Hindlimb muscle (tissue), 1 donor: Measurements from ENCODE around the gene SELENOF. TPM values are rescaled to one million over a fixed set of nuclear protein-coding genes. Genes with fewer than 3 reads are reported as not detected.
"Not testable (repeated sequence)": the region's sequence is repeated elsewhere in the genome, so short reads cannot be mapped to it uniquely, and the experiment has no call there.

Source experiments
- DNase-seq: peaks from one replicate; pipeline ENCODE4 v3.0.0-alpha.2; 2013
- polyA plus RNA-seq: library from polyadenylated mRNA; unstranded; fragments of 120-200 nt; gene quantifications from one replicate; pipeline ENCODE4 v1.2.1, GENCODE V29; 2013; ENCODE audit not compliant: insufficient read length

Gene SELENOF
- polyA plus RNA-seq, 1 donor = 109 TPM

GRCh38 chr1:86915737-86916235 is 1.9 kb upstream of the SELENOF start:
- DNase-seq = no peak

GRCh38 chr1:86914998-86915736 is 1.2 kb upstream of the SELENOF start:
- peak; percentile 66 for DNase-seq

- no peak for DNase-seq
These were observed 673 bp upstream of the SELENOF start, which contains the start of gene HS2ST1 for GRCh38 chr1:86914601-86914997. Gene HS2ST1 (plus strand): TSS chr1:86914635.

- DNase-seq = no peak
These were observed 479 bp downstream of the SELENOF start for GRCh38 chr1:86913399-86913895.

GRCh38 chr1:86912281-86912900 is 1.5 kb downstream of the SELENOF start:
- DNase-seq = no peak

- peak; percentile 11 for DNase-seq
These were observed 7.5 kb downstream of the SELENOF start for GRCh38 chr1:86906419-86906818.

- no peak for DNase-seq
These were observed 8.1 kb downstream of the SELENOF start for GRCh38 chr1:86905875-86906274.

- DNase-seq = not testable (repeated sequence)
These were observed 14.5 kb downstream of the SELENOF start for GRCh38 chr1:86899401-86899800.

- no peak for DNase-seq
These were observed 25.6 kb downstream of the SELENOF start for GRCh38 chr1:86888327-86888726.

- DNase-seq = no peak
These were observed 26.3 kb downstream of the SELENOF start for GRCh38 chr1:86887479-86888162.

- no peak for DNase-seq
These were observed 38.2 kb downstream of the SELENOF start for GRCh38 chr1:86875722-86876121.

- DNase-seq = no peak
These were observed 41.8 kb downstream of the SELENOF start for GRCh38 chr1:86872086-86872485.

GRCh38 chr1:86871001-86871400 is 42.9 kb downstream of the SELENOF start:
- DNase-seq = no peak

- DNase-seq = no peak
These were observed 45.4 kb downstream of the SELENOF start for GRCh38 chr1:86868477-86868876.

- not testable (repeated sequence) for DNase-seq
These were observed 46.6 kb downstream of the SELENOF start for GRCh38 chr1:86867278-86867677.

GRCh38 chr1:86866665-86867064 is 47.3 kb downstream of the SELENOF start:
- DNase-seq = no peak

- DNase-seq = no peak
These were observed 47.8 kb downstream of the SELENOF start for GRCh38 chr1:86865973-86866637.

GRCh38 chr1:86862920-86863319 is 51.0 kb downstream of the SELENOF start:
- no peak for DNase-seq

GRCh38 chr1:86861424-86861823 is 52.5 kb downstream of the SELENOF start:
- DNase-seq = no peak

GRCh38 chr1:86860424-86860823 is 53.5 kb downstream of the SELENOF start:
- DNase-seq = no peak

GRCh38 chr1:86860020-86860419 is 53.9 kb downstream of the SELENOF start:
- no peak for DNase-seq

GRCh38 chr1:86858524-86859261 is 55.2 kb downstream of the SELENOF start:
- no peak for DNase-seq
